ENCODE results near the gene POLR1G.

DNA sequence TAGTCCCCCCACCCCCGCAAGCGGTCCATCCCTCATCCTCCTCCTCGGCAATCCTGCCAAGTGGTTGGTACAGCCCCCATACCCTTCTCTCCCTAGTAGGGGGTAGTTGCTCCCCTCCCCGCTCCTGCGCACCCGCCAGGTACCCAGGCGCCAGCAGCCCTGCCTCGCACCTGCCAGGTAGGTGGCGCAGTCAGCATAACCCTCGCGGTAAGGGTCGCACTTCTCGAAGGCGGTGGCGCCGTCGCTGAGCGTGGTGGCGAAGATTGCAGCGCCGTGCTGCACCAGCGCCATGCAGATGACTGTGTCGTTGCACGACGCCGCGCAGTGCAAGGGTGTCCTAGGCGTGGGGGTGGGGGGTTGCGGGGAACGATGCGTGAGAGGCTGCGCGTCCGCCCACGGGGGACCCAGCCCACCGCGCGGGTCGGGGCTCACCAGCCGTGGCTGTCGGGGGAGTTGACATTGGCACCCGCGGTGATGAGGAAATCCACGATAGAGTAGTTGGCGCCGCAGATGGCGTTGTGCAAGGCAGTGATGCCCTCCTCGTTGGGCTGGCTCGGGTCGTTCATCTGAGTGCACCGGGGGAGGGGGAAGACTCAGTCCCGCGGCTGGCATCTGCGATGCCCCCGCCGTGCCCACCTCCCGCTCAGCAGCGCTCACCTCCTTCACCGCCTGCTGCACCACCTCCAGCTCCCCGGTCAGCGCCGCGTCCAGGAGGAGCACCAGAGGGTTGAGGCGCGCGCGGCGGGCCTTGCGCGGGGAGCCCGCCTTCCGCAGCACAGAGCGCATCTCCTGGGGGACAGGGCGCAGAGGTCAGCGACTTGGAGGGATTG is 20.8 kb upstream of the POLR1G start:
- TF ChIP-seq POLR2A (IDR thresholded peaks at IDR 0.05) = no peak
- TF ChIP-seq, protein P1, sequence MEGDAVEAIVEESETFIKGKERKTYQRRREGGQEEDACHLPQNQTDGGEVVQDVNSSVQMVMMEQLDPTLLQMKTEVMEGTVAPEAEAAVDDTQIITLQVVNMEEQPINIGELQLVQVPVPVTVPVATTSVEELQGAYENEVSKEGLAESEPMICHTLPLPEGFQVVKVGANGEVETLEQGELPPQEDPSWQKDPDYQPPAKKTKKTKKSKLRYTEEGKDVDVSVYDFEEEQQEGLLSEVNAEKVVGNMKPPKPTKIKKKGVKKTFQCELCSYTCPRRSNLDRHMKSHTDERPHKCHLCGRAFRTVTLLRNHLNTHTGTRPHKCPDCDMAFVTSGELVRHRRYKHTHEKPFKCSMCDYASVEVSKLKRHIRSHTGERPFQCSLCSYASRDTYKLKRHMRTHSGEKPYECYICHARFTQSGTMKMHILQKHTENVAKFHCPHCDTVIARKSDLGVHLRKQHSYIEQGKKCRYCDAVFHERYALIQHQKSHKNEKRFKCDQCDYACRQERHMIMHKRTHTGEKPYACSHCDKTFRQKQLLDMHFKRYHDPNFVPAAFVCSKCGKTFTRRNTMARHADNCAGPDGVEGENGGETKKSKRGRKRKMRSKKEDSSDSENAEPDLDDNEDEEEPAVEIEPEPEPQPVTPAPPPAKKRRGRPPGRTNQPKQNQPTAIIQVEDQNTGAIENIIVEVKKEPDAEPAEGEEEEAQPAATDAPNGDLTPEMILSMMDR (IDR thresholded peaks at IDR 0.05) = no peak

Measured in uterus (tissue), 2 donors.